Measurements from ENCODE around the gene TMEM91. TPM values are rescaled to one million over a fixed set of nuclear protein-coding genes. Genes with fewer than 3 reads are reported as not detected.

TMEM91 gene
- total and polyA plus RNA-seq, 9 of the 15 experiments (the other 6 are each of a cell fraction or from before 2014, with no cell fraction given): 1.2 to 5.2 (median 2.7) TPM

GRCh38 chr19:41353466-41354342, 22.6 kb upstream of the TMEM91 start, which contains the start of gene TGFB1 (continued):
- TF ChIP-seq, protein P1, sequence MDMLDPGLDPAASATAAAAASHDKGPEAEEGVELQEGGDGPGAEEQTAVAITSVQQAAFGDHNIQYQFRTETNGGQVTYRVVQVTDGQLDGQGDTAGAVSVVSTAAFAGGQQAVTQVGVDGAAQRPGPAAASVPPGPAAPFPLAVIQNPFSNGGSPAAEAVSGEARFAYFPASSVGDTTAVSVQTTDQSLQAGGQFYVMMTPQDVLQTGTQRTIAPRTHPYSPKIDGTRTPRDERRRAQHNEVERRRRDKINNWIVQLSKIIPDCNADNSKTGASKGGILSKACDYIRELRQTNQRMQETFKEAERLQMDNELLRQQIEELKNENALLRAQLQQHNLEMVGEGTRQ (CRISPR knock-in tag; IDR thresholded peaks at IDR 0.05): no peak
- TF ChIP-seq MBD2 (IDR thresholded peaks at IDR 0.05; ENCODE audit: borderline replicate concordance, low read depth): no peak
- no peak for TF ChIP-seq ZBTB34 (CRISPR knock-in tag; IDR thresholded peaks at IDR 0.05)
- TF ChIP-seq TEAD1 (CRISPR knock-in tag; IDR thresholded peaks at IDR 0.05): 0 out of 4 replicates have a peak, but pooled peaks of 1 of the 2 experiments have one; percentile 22
- peak; percentile 30; the same call in 1 of the 2 replicates for TF ChIP-seq ETS1 (conservative IDR thresholded peaks at IDR 0.05; ENCODE audit: control insufficient read depth, low read depth, low read length)
- TF ChIP-seq EHMT2 (IDR thresholded peaks at IDR 0.05): no peak
- peak; percentile 30 for TF ChIP-seq NFIC (IDR thresholded peaks at IDR 0.05)
- TF ChIP-seq MIER1 (IDR thresholded peaks at IDR 0.05; ENCODE audit: low read depth): no peak
- no peak for TF ChIP-seq ZNF79 (CRISPR knock-in tag; IDR thresholded peaks at IDR 0.05; ENCODE audit: low read depth)
- TF ChIP-seq, protein P2, sequence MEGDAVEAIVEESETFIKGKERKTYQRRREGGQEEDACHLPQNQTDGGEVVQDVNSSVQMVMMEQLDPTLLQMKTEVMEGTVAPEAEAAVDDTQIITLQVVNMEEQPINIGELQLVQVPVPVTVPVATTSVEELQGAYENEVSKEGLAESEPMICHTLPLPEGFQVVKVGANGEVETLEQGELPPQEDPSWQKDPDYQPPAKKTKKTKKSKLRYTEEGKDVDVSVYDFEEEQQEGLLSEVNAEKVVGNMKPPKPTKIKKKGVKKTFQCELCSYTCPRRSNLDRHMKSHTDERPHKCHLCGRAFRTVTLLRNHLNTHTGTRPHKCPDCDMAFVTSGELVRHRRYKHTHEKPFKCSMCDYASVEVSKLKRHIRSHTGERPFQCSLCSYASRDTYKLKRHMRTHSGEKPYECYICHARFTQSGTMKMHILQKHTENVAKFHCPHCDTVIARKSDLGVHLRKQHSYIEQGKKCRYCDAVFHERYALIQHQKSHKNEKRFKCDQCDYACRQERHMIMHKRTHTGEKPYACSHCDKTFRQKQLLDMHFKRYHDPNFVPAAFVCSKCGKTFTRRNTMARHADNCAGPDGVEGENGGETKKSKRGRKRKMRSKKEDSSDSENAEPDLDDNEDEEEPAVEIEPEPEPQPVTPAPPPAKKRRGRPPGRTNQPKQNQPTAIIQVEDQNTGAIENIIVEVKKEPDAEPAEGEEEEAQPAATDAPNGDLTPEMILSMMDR (IDR thresholded peaks at IDR 0.05 in 2 of 3, conservative IDR thresholded peaks at IDR 0.05 in 1 of 3; ENCODE audit: insufficient read depth in 2 of 3, low read depth in 1 of 3, low read length in 3 of 3): peak; percentile 83 to 94 (median 93)
- no peak for TF ChIP-seq ADNP (tag; IDR thresholded peaks at IDR 0.05)
- TF ChIP-seq MEF2D (tag; conservative IDR thresholded peaks at IDR 0.05; ENCODE audit: low read depth): no peak
- no peak for TF ChIP-seq NUFIP1 (IDR thresholded peaks at IDR 0.05; ENCODE audit: partially characterized antibody)
- TF ChIP-seq RAD51 (IDR thresholded peaks at IDR 0.05; ENCODE audit: borderline replicate concordance, low read depth): no peak
- TF ChIP-seq HDGF (IDR thresholded peaks at IDR 0.05): peak; percentile 77; the same call in 1 of the 2 replicates
- TF ChIP-seq FOSL1 (tag; conservative IDR thresholded peaks at IDR 0.05): peak; percentile 47
- no peak for TF ChIP-seq NFE2 (IDR thresholded peaks at IDR 0.05; ENCODE audit: low read depth)
- peak; percentile 92 for TF ChIP-seq POLR2G (IDR thresholded peaks at IDR 0.05; ENCODE audit: low read depth, low read length)
- TF ChIP-seq NR1H2 (CRISPR knock-in tag; IDR thresholded peaks at IDR 0.05): no peak
- peak; percentile 94 for TF ChIP-seq ZBTB1 (CRISPR knock-in tag; IDR thresholded peaks at IDR 0.05; ENCODE audit: borderline replicate concordance, low read depth)
- TF ChIP-seq LARP7 (IDR thresholded peaks at IDR 0.05): no peak

All from K562 (cell line).